ENCODE measurements around the gene POLD4. TPM values are rescaled to one million over a fixed set of nuclear protein-coding genes. Genes with fewer than 3 reads are reported as not detected.

The POLD4 gene
- total RNA-seq, 1 donor from 2014 or later, result 32.0 TPM

DNA sequence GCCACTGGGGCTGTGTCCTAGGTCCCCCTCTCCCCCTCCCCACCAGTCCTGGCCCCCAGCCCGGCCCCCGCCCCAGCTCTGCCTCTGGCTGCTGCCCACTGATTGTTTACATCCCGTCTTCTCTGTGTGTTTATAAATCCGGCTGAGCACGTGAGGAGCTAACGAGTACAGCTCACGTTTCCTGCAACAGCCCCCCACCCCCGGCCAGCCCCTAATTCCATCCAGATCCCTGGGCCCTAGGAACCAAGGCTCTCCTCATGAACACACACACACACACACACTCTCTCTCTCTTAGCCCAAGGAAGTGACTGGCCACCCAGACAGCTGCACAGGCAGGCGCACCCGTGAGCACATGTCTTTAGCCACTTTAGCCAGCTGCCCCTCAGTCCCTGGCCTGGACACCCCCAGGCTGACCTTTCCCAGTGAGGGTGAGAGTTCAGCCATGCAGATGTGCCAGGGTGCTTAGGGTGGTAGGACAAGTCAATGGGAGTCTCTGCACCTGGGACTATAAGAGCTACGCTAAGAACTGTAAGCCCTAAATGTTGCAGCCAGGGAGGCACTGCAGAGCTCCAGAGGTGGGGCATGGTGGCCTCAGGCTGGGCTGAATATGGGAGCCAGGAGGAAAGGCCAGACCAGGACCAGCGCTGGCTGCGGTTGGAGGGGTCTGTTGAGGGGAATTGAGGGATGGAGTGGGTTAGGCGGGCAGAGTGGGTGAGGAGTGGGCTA lies 17.2 kb upstream of the POLD4 start:
- Mint-ChIP-seq H3K36me3 (no peaks in the 10 kb centered on the region), H3K27me3 (ENCODE audit: low read depth) (peaks cover 2% of the 10 kb centered on the region), H3K4me1 (peaks cover 65% of the 10 kb centered on the region), H3K4me3 (peak overlapping the region; percentile 34), H3K27ac (peak overlapping the region; percentile 94), H3K9me3 (no peaks in the 10 kb centered on the region)
- TF ChIP-seq, protein P1, sequence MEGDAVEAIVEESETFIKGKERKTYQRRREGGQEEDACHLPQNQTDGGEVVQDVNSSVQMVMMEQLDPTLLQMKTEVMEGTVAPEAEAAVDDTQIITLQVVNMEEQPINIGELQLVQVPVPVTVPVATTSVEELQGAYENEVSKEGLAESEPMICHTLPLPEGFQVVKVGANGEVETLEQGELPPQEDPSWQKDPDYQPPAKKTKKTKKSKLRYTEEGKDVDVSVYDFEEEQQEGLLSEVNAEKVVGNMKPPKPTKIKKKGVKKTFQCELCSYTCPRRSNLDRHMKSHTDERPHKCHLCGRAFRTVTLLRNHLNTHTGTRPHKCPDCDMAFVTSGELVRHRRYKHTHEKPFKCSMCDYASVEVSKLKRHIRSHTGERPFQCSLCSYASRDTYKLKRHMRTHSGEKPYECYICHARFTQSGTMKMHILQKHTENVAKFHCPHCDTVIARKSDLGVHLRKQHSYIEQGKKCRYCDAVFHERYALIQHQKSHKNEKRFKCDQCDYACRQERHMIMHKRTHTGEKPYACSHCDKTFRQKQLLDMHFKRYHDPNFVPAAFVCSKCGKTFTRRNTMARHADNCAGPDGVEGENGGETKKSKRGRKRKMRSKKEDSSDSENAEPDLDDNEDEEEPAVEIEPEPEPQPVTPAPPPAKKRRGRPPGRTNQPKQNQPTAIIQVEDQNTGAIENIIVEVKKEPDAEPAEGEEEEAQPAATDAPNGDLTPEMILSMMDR (IDR thresholded peaks at IDR 0.05; ENCODE audit: unreplicated experiment), result no peak
- DNase-seq (ENCODE audit: low spot score in 2 of 2, unreplicated experiment in 2 of 2), result no peak

DNA sequence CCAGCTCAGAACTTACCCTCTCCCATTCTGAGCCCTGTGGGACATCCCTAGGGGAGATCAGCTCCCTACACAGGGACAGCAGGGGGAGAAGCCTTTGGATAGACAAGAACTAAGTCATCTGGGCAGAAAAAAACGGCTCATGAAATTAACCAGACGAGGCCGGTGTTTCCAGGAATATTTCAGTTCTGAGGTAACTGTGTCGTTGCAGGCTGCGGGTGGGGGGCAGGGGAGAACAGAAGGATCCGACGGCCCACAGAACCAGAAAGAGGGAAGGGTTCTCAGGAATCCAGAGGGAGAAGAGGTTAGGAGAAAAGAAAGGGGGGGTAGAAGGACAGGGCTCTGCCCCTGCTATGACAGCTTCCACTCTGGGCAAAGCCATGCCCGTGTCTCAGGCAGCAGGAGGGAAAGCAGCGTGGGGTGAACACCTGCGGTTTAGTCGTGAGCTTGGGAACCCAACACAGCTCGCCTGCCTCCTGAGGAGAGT lies 16.5 kb upstream of the POLD4 start:
- no peaks in the 10 kb centered on the region for H3K36me3 Mint-ChIP-seq
- TF ChIP-seq, protein P1 (IDR thresholded peaks at IDR 0.05; ENCODE audit: unreplicated experiment), result no peak
- H3K27ac Mint-ChIP-seq, result peak overlapping the region; percentile 94
- peaks cover 2% of the 10 kb centered on the region for H3K27me3 Mint-ChIP-seq (ENCODE audit: low read depth)
- peak overlapping the region; percentile 34 for H3K4me3 Mint-ChIP-seq
- no peaks in the 10 kb centered on the region for H3K9me3 Mint-ChIP-seq
- H3K4me1 Mint-ChIP-seq, result peaks cover 67% of the 10 kb centered on the region
- DNase-seq (ENCODE audit: low spot score in 2 of 2, unreplicated experiment in 2 of 2), result no peak

DNA sequence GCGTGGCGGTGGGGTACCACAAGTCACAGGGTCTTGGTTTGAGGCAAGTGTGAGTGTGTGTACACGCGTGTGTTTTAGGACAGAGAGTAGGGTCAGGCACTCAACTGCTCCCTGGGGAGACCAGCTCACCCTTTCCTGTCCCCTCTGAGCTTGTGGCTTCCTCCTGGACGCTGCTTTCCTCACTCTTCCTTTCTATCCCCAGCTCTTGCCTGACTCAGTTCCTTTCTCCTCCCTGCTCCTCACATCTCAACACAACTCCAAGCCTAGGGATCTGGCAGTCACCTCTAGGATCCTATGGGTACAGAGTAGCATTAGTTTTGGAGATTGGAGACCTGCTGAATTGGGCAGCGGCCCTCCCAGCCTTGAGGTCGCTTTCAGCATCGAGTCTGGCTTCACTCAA lies 15.9 kb upstream of the POLD4 start:
- peaks cover 2% of the 10 kb centered on the region for H3K27me3 Mint-ChIP-seq (ENCODE audit: low read depth)
- peaks cover 62% of the 10 kb centered on the region for H3K4me1 Mint-ChIP-seq
- TF ChIP-seq, protein P1 (IDR thresholded peaks at IDR 0.05; ENCODE audit: unreplicated experiment), result no peak
- no peaks in the 10 kb centered on the region for H3K9me3 Mint-ChIP-seq
- H3K27ac Mint-ChIP-seq, result peak overlapping the region; percentile 94
- no peaks in the 10 kb centered on the region for H3K36me3 Mint-ChIP-seq
- no peak overlapping the region for H3K4me3 Mint-ChIP-seq
- no peak for DNase-seq (ENCODE audit: low spot score in 2 of 2, unreplicated experiment in 2 of 2)

DNA sequence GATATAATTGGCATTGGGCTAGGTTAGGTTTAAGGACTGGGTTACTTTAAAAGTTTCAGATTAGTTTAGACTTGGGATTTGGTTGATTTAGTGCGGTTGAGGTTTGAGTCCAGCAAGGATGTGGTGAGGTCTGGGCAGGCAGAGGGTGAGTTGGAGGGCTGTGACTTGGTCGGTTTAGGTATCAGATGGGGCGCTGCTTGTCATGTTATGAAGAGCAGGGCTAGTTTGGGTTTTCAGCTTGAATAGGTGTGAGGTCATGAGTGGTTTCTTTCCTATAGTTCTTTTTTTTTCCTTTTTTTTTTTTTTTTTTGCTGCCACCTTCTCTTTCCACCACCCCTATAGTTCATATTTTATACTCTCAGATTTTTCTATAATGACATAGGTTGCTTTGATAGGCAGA lies 15.3 kb upstream of the POLD4 start:
- no peaks in the 10 kb centered on the region for H3K9me3 Mint-ChIP-seq
- no peaks in the 10 kb centered on the region for H3K36me3 Mint-ChIP-seq
- H3K4me3 Mint-ChIP-seq, result no peak overlapping the region
- no peak overlapping the region for H3K27ac Mint-ChIP-seq
- no peak for DNase-seq (ENCODE audit: low spot score in 2 of 2, unreplicated experiment in 2 of 2)
- TF ChIP-seq, protein P1 (IDR thresholded peaks at IDR 0.05; ENCODE audit: unreplicated experiment), result no peak
- peaks cover 57% of the 10 kb centered on the region for H3K4me1 Mint-ChIP-seq
- no peaks in the 10 kb centered on the region for H3K27me3 Mint-ChIP-seq (ENCODE audit: low read depth)

DNA sequence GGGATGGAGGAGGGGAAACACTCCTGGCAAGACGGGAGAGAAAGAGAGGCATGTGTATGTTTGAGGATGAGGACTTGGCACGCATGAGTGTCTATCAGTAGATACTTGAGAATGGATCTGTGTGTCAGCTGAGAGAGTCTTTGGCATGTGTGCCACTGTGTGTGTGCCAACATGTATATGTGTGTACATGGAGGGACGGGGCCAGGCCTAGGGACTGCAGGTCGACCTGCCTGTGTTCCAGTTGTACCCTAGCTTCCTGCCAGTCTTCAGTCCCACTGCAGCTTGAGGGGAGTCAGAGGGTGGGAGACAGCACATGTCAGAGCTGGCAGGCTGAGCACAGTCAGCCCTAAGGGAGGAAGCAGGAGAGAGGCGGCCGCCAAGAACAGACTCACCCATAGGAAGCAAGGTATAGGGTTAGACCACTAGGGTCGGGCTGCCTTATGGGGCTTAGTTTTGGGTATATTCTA lies 14.4 kb upstream of the POLD4 start:
- H3K36me3 Mint-ChIP-seq, result no peaks in the 10 kb centered on the region
- peaks cover 57% of the 10 kb centered on the region for H3K4me1 Mint-ChIP-seq
- H3K27me3 Mint-ChIP-seq (ENCODE audit: low read depth), result no peaks in the 10 kb centered on the region
- peak overlapping the region; percentile 27 for H3K27ac Mint-ChIP-seq
- DNase-seq (ENCODE audit: low spot score in 2 of 2, unreplicated experiment in 2 of 2), result no peak
- TF ChIP-seq, protein P1 (IDR thresholded peaks at IDR 0.05; ENCODE audit: unreplicated experiment), result no peak
- H3K4me3 Mint-ChIP-seq, result no peak overlapping the region
- H3K9me3 Mint-ChIP-seq, result no peaks in the 10 kb centered on the region

All from mesothelial cell of epicardium (in vitro differentiated cells).